Activated B cell treated with CpG ODN at 0.5 μM for 24 hours (primary cell): ENCODE results near the gene HRC. TPM values are rescaled to one million over a fixed set of nuclear protein-coding genes. Genes with fewer than 3 reads are reported as not detected.

Experiments
- ATAC-seq: fragments of 200-7000 bp; cut with Tn5 transposase; one replicate; pipeline ENCODE4 v1.10.0; 2021; ENCODE audit warnings: low read depth, mild to moderate bottlenecking, moderate library complexity
- CTCF ChIA-PET: fragments of 350-600 bp; sonication (Branson Sonifier 250); formaldehyde crosslinking; loops from one replicate; lab custom pipeline; 2021; ENCODE audit warnings: antibody characterized with exemption; lab: Charles Lee
- POLR2A ChIA-PET: fragments of 350-600 bp; sonication (Branson Sonifier 250); formaldehyde crosslinking; loops from one replicate; lab custom pipeline; 2021; ENCODE audit warnings: antibody characterized with exemption; lab: Charles Lee
- DNase-seq: peaks from one replicate; pipeline ENCODE4 v3.0.0; 2022
- H3K27ac Mint-ChIP-seq: one replicate; pipeline ENCODE4 v1.8.0; 2020; ENCODE audit warnings: mixed read lengths
- H3K27me3 Mint-ChIP-seq: one replicate; pipeline ENCODE4 v1.8.0; 2021; ENCODE audit warnings: mixed read lengths
- H3K36me3 Mint-ChIP-seq: one replicate; pipeline ENCODE4 v1.8.0; 2021; ENCODE audit warnings: low read depth, mixed read lengths
- H3K4me1 Mint-ChIP-seq: one replicate; pipeline ENCODE4 v1.8.0; 2021; ENCODE audit warnings: mixed read lengths
- H3K4me3 Mint-ChIP-seq: one replicate; pipeline ENCODE4 v1.8.0; 2020; ENCODE audit warnings: mild to moderate bottlenecking, mixed read lengths
- H3K9me3 Mint-ChIP-seq: one replicate; pipeline ENCODE4 v1.8.0; 2020; ENCODE audit warnings: mixed read lengths
- intact Hi-C: fragments of 100-400 bp; cut with micrococcal nuclease; formaldehyde crosslinking; loops from one replicate; pipeline ENCODE4 v1.15.1; 2024
- total RNA-seq: library from RNA; stranded (reverse); gene quantifications from 2 replicates; pipeline ENCODE4 v1.2.3, GENCODE V29; 2022
- TF ChIP-seq, protein P1 (sequence below): fragments of 200-600 bp; IDR thresholded peaks from one replicate; pipeline ENCODE4 v1.8.0; 2022; ENCODE audit warnings: antibody characterized with exemption, mild to moderate bottlenecking

HRC gene, protein sequence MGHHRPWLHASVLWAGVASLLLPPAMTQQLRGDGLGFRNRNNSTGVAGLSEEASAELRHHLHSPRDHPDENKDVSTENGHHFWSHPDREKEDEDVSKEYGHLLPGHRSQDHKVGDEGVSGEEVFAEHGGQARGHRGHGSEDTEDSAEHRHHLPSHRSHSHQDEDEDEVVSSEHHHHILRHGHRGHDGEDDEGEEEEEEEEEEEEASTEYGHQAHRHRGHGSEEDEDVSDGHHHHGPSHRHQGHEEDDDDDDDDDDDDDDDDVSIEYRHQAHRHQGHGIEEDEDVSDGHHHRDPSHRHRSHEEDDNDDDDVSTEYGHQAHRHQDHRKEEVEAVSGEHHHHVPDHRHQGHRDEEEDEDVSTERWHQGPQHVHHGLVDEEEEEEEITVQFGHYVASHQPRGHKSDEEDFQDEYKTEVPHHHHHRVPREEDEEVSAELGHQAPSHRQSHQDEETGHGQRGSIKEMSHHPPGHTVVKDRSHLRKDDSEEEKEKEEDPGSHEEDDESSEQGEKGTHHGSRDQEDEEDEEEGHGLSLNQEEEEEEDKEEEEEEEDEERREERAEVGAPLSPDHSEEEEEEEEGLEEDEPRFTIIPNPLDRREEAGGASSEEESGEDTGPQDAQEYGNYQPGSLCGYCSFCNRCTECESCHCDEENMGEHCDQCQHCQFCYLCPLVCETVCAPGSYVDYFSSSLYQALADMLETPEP
- total RNA-seq = not detected in 2 replicates

DNA sequence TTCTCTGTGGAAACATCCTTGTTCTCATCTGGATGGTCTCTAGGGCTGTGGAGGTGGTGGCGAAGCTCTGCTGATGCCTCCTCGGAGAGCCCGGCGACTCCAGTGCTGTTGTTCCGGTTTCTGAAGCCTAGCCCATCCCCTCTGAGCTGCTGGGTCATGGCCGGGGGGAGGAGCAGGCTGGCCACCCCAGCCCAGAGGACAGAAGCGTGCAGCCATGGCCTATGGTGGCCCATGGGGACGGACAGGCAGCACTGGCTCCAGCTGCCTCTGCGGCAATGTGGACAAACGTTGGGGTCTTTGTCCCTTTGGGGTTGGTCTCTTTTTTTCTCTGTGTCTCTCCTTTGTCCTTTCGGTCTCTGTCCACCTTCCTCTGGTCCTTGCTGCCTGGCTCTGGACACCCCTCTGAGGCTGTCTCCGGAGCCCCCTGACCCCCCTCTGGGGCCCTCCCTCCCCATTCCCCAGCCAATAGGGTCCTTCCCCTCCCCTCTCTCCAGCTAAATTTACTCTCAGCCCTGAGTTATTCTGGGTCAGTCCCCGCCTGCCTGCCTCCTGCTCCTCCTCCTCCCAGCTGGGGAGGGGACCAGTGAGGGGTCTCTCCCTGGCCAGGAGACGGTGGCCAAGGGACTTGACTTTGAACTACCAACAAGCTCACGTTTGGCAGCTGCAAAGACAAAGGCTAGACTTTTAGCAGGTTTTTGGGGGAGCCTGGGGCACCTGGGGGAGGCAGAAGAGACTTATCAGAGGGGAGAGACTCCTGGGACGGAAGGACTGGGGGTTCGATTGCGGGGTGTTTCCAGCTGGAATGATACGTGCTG, at the start of gene HRC:
HRC (minus strand) TSS at position 392 of the 815 bp plus-strand sequence; CDS start at position 233, 159 bp downstream.
- CTCF ChIA-PET = no interaction called here
- no peak within 1 kb of the TSS for H3K27ac Mint-ChIP-seq
- H3K36me3 Mint-ChIP-seq = no peaks in the 10 kb centered on the region
- POLR2A ChIA-PET = no interaction called here
- no peak within 1 kb of the TSS for H3K4me3 Mint-ChIP-seq
- intact Hi-C loops = no loop called here
- TF ChIP-seq, protein P1, sequence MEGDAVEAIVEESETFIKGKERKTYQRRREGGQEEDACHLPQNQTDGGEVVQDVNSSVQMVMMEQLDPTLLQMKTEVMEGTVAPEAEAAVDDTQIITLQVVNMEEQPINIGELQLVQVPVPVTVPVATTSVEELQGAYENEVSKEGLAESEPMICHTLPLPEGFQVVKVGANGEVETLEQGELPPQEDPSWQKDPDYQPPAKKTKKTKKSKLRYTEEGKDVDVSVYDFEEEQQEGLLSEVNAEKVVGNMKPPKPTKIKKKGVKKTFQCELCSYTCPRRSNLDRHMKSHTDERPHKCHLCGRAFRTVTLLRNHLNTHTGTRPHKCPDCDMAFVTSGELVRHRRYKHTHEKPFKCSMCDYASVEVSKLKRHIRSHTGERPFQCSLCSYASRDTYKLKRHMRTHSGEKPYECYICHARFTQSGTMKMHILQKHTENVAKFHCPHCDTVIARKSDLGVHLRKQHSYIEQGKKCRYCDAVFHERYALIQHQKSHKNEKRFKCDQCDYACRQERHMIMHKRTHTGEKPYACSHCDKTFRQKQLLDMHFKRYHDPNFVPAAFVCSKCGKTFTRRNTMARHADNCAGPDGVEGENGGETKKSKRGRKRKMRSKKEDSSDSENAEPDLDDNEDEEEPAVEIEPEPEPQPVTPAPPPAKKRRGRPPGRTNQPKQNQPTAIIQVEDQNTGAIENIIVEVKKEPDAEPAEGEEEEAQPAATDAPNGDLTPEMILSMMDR = no peak
- peaks cover 10% of the 10 kb centered on the region for H3K9me3 Mint-ChIP-seq
- H3K4me1 Mint-ChIP-seq = peaks cover 17% of the 10 kb centered on the region
- ATAC-seq (no peak), DNase-seq (no peak)
- H3K27me3 Mint-ChIP-seq = peaks cover 48% of the 10 kb centered on the region

DNA sequence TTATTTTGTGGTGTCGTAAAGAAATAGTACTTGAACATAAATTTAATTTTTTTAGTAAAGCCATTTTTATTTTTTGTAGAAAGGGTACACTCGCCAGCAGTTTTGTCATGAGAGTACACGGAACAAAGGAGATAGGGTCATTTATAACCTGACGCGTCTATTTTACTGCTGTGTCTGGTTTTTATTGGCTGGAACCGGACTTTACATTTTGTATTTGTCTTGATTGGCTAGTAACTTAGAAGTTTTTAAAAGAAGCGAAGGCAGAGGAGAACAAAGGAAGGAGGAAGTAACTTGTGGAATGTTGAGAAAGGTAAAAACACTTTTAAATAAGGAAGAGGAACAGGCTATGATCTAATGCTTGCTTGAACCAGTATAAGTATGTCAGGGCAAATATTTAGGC, 45.8 kb upstream of the HRC start:
- intact Hi-C loops = no loop called here
- no peak for DNase-seq

DNA sequence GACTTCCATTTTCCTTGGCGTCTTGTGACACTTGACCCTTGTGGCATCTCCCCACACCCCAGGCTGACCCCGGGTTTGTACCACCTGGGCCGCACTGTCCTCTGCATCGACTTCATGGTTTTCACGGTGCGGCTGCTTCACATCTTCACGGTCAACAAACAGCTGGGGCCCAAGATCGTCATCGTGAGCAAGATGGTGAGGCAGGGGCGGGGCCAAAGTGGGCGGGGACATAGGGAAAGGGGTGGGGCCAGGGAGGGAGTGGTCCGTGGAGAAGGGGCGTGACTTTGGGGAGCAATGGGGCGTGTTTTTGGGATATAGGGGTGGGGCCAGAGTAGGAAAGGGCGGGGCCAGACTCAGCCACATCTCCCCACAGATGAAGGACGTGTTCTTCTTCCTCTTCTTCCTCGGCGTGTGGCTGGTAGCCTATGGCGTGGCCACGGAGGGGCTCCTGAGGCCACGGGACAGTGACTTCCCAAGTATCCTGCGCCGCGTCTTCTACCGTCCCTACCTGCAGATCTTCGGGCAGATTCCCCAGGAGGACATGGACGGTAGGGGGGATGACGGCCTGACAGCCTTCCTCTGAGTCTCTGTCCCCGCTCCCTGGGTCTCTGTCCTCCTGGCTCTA, 45.2 kb upstream of the HRC start:
- CTCF ChIA-PET = interaction anchor here (1.1 to 3.9 kb wide), 3 partner anchors 8 to 102 kb away, joined by 4 to 54 read pairs (median 5); partner anchors contain the start of gene LIN7B
- POLR2A ChIA-PET = interaction anchor here (0.6 to 1.3 kb wide), 2 partner anchors 96 to 128 kb away, joined by 3 read pairs; no protein-coding TSS in a partner anchor
- H3K27ac Mint-ChIP-seq = no peak overlapping the region
- TF ChIP-seq, protein P1 = no peak
- H3K4me3 Mint-ChIP-seq = no peak overlapping the region
- H3K9me3 Mint-ChIP-seq = no peaks in the 10 kb centered on the region
- no peaks in the 10 kb centered on the region for H3K36me3 Mint-ChIP-seq
- H3K4me1 Mint-ChIP-seq = peaks cover 7% of the 10 kb centered on the region
- peaks cover 2% of the 10 kb centered on the region for H3K27me3 Mint-ChIP-seq
- intact Hi-C loops = no loop called here
- no peak for DNase-seq
- ATAC-seq = no peak

More for the DNA sequence above, 45.8 kb upstream of the HRC start:
- Mint-ChIP-seq H3K27ac (no peak overlapping the region), H3K4me3 (no peak overlapping the region), H3K27me3 (peaks cover 2% of the 10 kb centered on the region), H3K9me3 (no peaks in the 10 kb centered on the region), H3K36me3 (no peaks in the 10 kb centered on the region), H3K4me1 (peaks cover 9% of the 10 kb centered on the region)
- no peak for ATAC-seq
- TF ChIP-seq, protein P1 = no peak
- CTCF ChIA-PET = no interaction called here
- POLR2A ChIA-PET = no interaction called here

DNA sequence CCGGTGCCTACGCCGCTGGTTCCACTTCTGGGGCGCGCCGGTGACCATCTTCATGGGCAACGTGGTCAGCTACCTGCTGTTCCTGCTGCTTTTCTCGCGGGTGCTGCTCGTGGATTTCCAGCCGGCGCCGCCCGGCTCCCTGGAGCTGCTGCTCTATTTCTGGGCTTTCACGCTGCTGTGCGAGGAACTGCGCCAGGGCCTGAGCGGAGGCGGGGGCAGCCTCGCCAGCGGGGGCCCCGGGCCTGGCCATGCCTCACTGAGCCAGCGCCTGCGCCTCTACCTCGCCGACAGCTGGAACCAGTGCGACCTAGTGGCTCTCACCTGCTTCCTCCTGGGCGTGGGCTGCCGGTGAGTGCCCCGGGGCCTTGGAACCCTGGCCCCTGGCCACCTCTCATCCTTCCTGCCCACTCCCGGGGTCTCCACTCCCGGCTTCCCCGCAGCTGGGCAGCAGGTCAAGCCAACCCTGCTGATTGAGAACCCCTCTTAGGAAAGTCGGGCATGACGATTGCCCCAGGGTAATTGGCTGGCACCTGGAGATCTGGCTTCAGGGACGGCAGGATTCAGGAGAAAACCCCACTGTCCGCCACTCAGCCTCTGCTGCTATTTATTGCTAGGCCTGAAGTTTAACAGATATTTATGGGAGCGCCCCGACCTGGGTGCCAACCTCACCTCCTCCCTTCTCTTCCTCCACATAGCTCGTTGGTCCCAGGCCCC, 41.5 kb upstream of the HRC start:
- intact Hi-C loops = no loop called here
- ATAC-seq (no peak), DNase-seq (no peak)
- CTCF ChIA-PET = interaction anchor here (3.9 kb wide), 1 partner anchor 99 kb away, joined by 54 read pairs; no protein-coding TSS in a partner anchor
- Mint-ChIP-seq H3K27me3 (peaks cover 2% of the 10 kb centered on the region), H3K36me3 (no peaks in the 10 kb centered on the region), H3K4me1 (peaks cover 2% of the 10 kb centered on the region), H3K27ac (no peak overlapping the region), H3K9me3 (no peaks in the 10 kb centered on the region), H3K4me3 (no peak overlapping the region)
- TF ChIP-seq, protein P1 = no peak
- POLR2A ChIA-PET = interaction anchor here (0.6 kb wide), 1 partner anchor 369 kb away, joined by 4 read pairs; no protein-coding TSS in a partner anchor
